ENCODE data around the gene TNXB.
"Not testable (repeated sequence)": the region's sequence is repeated elsewhere in the genome, so short reads cannot be mapped to it uniquely, and the experiment has no call there.

TNXB gene

GRCh38 chr6:32085759-32086459, 23.2 kb downstream of the TNXB start:
- no peak for DNase-seq

- DNase-seq = no peak
Observed at GRCh38 chr6:32084780-32085179, 24.4 kb downstream of the TNXB start.

- DNase-seq = no peak
Observed at GRCh38 chr6:32083812-32084768, 25.0 kb downstream of the TNXB start.

- no peak for DNase-seq
Observed at GRCh38 chr6:32082935-32083334, 26.2 kb downstream of the TNXB start.

- DNase-seq = no peak
Observed at GRCh38 chr6:32082478-32082877, 26.7 kb downstream of the TNXB start.

- DNase-seq = no peak
Observed at GRCh38 chr6:32081168-32081990, 27.8 kb downstream of the TNXB start.

GRCh38 chr6:32079566-32080290, 29.4 kb downstream of the TNXB start:
- no peak for DNase-seq

- no peak for DNase-seq
Observed at GRCh38 chr6:32076321-32076809, 32.8 kb downstream of the TNXB start.

GRCh38 chr6:32075781-32076180, 33.4 kb downstream of the TNXB start:
- DNase-seq = no peak

GRCh38 chr6:32074996-32075532, 34.1 kb downstream of the TNXB start:
- no peak for DNase-seq

- DNase-seq = no peak
Observed at GRCh38 chr6:32073613-32074012, 35.5 kb downstream of the TNXB start.

- no peak for DNase-seq
Observed at GRCh38 chr6:32073101-32073500, 36.0 kb downstream of the TNXB start.

GRCh38 chr6:32070814-32071543, 38.2 kb downstream of the TNXB start:
- DNase-seq = no peak

GRCh38 chr6:32069878-32070515, 39.1 kb downstream of the TNXB start:
- DNase-seq = no peak

- no peak for DNase-seq
Observed at GRCh38 chr6:32069460-32069859, 39.7 kb downstream of the TNXB start.

GRCh38 chr6:32068867-32069266, 40.3 kb downstream of the TNXB start:
- no peak for DNase-seq

GRCh38 chr6:32068315-32068714, 40.8 kb downstream of the TNXB start:
- DNase-seq = not testable (repeated sequence)

- DNase-seq = not testable (repeated sequence)
Observed at GRCh38 chr6:32067521-32067920, 41.6 kb downstream of the TNXB start.

GRCh38 chr6:32064706-32065105, 44.4 kb downstream of the TNXB start:
- DNase-seq = no peak

GRCh38 chr6:32060966-32061655, 48.0 kb downstream of the TNXB start:
- no peak for DNase-seq

Measured in effector CD8-positive, alpha-beta T cell (primary cell).